GM12878 (cell line): Measurements from ENCODE around the gene AZU1. TPM values are rescaled to one million over a fixed set of nuclear protein-coding genes. Genes with fewer than 3 reads are reported as not detected.
A peak's percentile ranks its signal among the peaks of the same experiment; 100 is the strongest.

Experiments used
- ASH2L ChIP-seq: fragments of 300-600, 200-600 bp; sonication (generic); IDR thresholded peaks from 2 replicates; pipeline ENCODE4 v1.6.1; 2017; ENCODE audit warnings: low read depth, mild to moderate bottlenecking, borderline replicate concordance
- BRCA1 ChIP-seq: IDR thresholded peaks from 2 replicates; pipeline ENCODE4 v1.6.1; 2011; ENCODE audit warnings: low read depth, low read length, improper control_type of control experiment
- CHD4 ChIP-seq: fragments of 200-600 bp; sonication (generic); IDR thresholded peaks from 2 replicates; pipeline ENCODE4 v1.6.1; 2016; ENCODE audit warnings: mild to moderate bottlenecking
- DPF2 ChIP-seq: fragments of 450-650 bp; IDR thresholded peaks from 2 replicates; pipeline ENCODE4 v1.6.1; 2017; ENCODE audit warnings: mild to moderate bottlenecking
- ELK1 ChIP-seq: IDR thresholded peaks from 2 replicates; pipeline ENCODE4 v1.6.1; 2012; ENCODE audit warnings: low read depth, low read length, improper control_type of control experiment
- GATAD2B ChIP-seq: fragments of 450-650 bp; conservative IDR thresholded peaks from 2 replicates; pipeline ENCODE4 v1.6.1; 2017; ENCODE audit warnings: low read depth, mild to moderate bottlenecking, moderate library complexity
- HDAC6 ChIP-seq: fragments of 200-600 bp; sonication (generic); IDR thresholded peaks from one replicate; pipeline ENCODE4 v1.8.0; 2017; ENCODE audit warnings: antibody characterized with exemption; ENCODE audit not compliant: unreplicated experiment
- IKZF2 ChIP-seq, 2 experiments: fragments of 450-650 bp; IDR thresholded peaks; 2 replicates each; pipeline ENCODE4 v1.6.1; 2017; ENCODE audit warnings: mild to moderate bottlenecking in 2 of 2, moderate library complexity in 2 of 2
- LARP7 ChIP-seq: fragments of 450-650 bp; IDR thresholded peaks from 2 replicates; pipeline ENCODE4 v1.6.1; 2017; ENCODE audit warnings: mild to moderate bottlenecking
- MEF2B ChIP-seq: fragments of 450-650 bp; IDR thresholded peaks from 2 replicates; pipeline ENCODE4 v1.6.1; 2018; ENCODE audit warnings: mild to moderate bottlenecking, moderate library complexity; ENCODE audit not compliant: partially characterized antibody, poor library complexity, severe bottlenecking
- PBX3 ChIP-seq: IDR thresholded peaks from 2 replicates; pipeline ENCODE4 v1.6.1; 2011; ENCODE audit warnings: mild to moderate bottlenecking, low read depth, low read length, moderate library complexity; ENCODE audit not compliant: insufficient replicate concordance
- PKNOX1 ChIP-seq: fragments of 450-650 bp; IDR thresholded peaks from 2 replicates; pipeline ENCODE4 v1.6.1; 2016; ENCODE audit warnings: mild to moderate bottlenecking
- RAD21 ChIP-seq: IDR thresholded peaks from 2 replicates; pipeline ENCODE4 v1.6.1; 2011; ENCODE audit warnings: mild to moderate bottlenecking, low read depth, low read length, moderate library complexity; ENCODE audit not compliant: insufficient read depth
- RAD51 ChIP-seq: fragments of 450-650 bp; IDR thresholded peaks from 2 replicates; pipeline ENCODE4 v1.6.1; 2016; ENCODE audit warnings: moderate library complexity, mild to moderate bottlenecking, inconsistent platforms
- SIX5 ChIP-seq: IDR thresholded peaks from 2 replicates; pipeline ENCODE4 v1.6.1; 2011; ENCODE audit warnings: mild to moderate bottlenecking, low read depth, low read length, moderate library complexity; ENCODE audit not compliant: severe bottlenecking
- SP1 ChIP-seq: IDR thresholded peaks from one replicate; pipeline ENCODE4 v1.6.1; 2011; ENCODE audit warnings: low read depth, low read length
- SRF ChIP-seq, 2 experiments: IDR thresholded peaks; 2 replicates each; pipeline ENCODE4 v1.6.1; 2011; ENCODE audit warnings: low read depth in 2 of 2, low read length in 2 of 2, mild to moderate bottlenecking in 1 of 2, moderate library complexity in 1 of 2
- STAT1 ChIP-seq: fragments of 450-650 bp; conservative IDR thresholded peaks from 2 replicates; pipeline ENCODE4 v1.6.1; 2014; ENCODE audit warnings: antibody characterized with exemption, mild to moderate bottlenecking
- STAT3 ChIP-seq: IDR thresholded peaks from 2 replicates; pipeline ENCODE4 v1.6.1; 2011; ENCODE audit warnings: low read depth, low read length, improper control_type of control experiment
- TAF1 ChIP-seq: IDR thresholded peaks from 2 replicates; pipeline ENCODE4 v1.6.1; 2011; ENCODE audit warnings: mild to moderate bottlenecking, low read depth, low read length, borderline replicate concordance
- TCF12 ChIP-seq: IDR thresholded peaks from 2 replicates; pipeline ENCODE4 v1.6.1; 2011; ENCODE audit warnings: low read depth, mild to moderate bottlenecking, low read length
- TCF7 ChIP-seq: IDR thresholded peaks from 2 replicates; pipeline ENCODE4 v1.6.1; 2014; ENCODE audit warnings: antibody characterized with exemption, borderline replicate concordance
- USF1 ChIP-seq: IDR thresholded peaks from 2 replicates; pipeline ENCODE4 v1.6.1; 2011; ENCODE audit warnings: borderline replicate concordance, low read depth, mild to moderate bottlenecking, moderate library complexity, mixed read lengths, low read length; ENCODE audit not compliant: insufficient read depth; ENCODE audit errors: extremely low read length
- WRNIP1 ChIP-seq: IDR thresholded peaks from 2 replicates; pipeline ENCODE4 v1.6.1; 2011; ENCODE audit warnings: low read depth, low read length, improper control_type of control experiment, borderline replicate concordance
- YY1 ChIP-seq: IDR thresholded peaks from 2 replicates; pipeline ENCODE4 v1.6.1; 2011; ENCODE audit warnings: low read depth, mild to moderate bottlenecking, low read length
- ZSCAN29 ChIP-seq: fragments of 450-650 bp; IDR thresholded peaks from 2 replicates; pipeline ENCODE4 v1.6.1; 2017; ENCODE audit warnings: mild to moderate bottlenecking, moderate library complexity
- polyA plus RNA-seq, 11 experiments: library from polyadenylated mRNA; depleted of rRNA in 4 of 11; unstranded in 6 of 11; stranded (reverse) in 5 of 11; fragments of >200 nt; fragmentation: Nextera tagmentation in 4 of 11; fragmentation: Illumina TruSeq in 1 of 11; extraction: Ambion mirVana in 4 of 11; extraction: Trizol in 1 of 11; gene quantifications; 1 replicate in 1 of 11; 2 replicates in 10 of 11; pipeline versions ENCODE4 v1.2.1 to v1.2.3, GENCODE V29; 2011 to 2016; ENCODE audit warnings: inconsistent platforms in 2 of 11, missing spikeins in 2 of 11, low read depth in 1 of 11
- total RNA-seq, 4 experiments: library from RNA; depleted of rRNA in 3 of 4; stranded (reverse); fragments of >200 nt in 3 of 4; fragmentation: Illumina TruSeq in 1 of 4; extraction: Trizol in 1 of 4; gene quantifications; 2 replicates each; pipeline versions ENCODE4 v1.2.1 to v1.2.3, GENCODE V29; 2013 to 2021

The AZU1 gene
- total and polyA plus RNA-seq, 10 of the 15 experiments (the other 5 are each of a cell fraction or from before 2014, with no cell fraction given): not detected

GRCh38 chr19:796692-797527 lies 30.7 kb upstream of the AZU1 start, which contains the start of gene PTBP1 (continued):
- TF ChIP-seq TCF12: peak; percentile 37; the same call in 1 of the 2 replicates
- TF ChIP-seq IKZF2 (IDR thresholded peaks at IDR 0.05): no peak
- peak; percentile 92 for TF ChIP-seq SIX5
- peak; percentile 98 for TF ChIP-seq SP1
- TF ChIP-seq SRF (IDR thresholded peaks at IDR 0.05; ENCODE audit: low read depth in 2 of 2, low read length in 2 of 2): no peak
- no peak for TF ChIP-seq BRCA1
- no peak for TF ChIP-seq HDAC6
- TF ChIP-seq ELK1: peak; percentile 53; the same call in 1 of the 2 replicates
- no peak; the same call in 1 of the 2 replicates for TF ChIP-seq DPF2
- no peak for TF ChIP-seq ZSCAN29
- TF ChIP-seq LARP7: peak; percentile 41; the same call in 1 of the 2 replicates
- TF ChIP-seq YY1: peak; percentile 97
- TF ChIP-seq TCF7: no peak
- no peak for TF ChIP-seq RAD21
- peak; percentile 99 for TF ChIP-seq RAD51
- peak; percentile 52; the same call in 1 of the 2 replicates for TF ChIP-seq GATAD2B
- TF ChIP-seq MEF2B: peak; percentile 95
- peak; percentile 86 for TF ChIP-seq TAF1
- TF ChIP-seq STAT3: no peak
- peak; percentile 88 for TF ChIP-seq PBX3
- TF ChIP-seq ASH2L: 0 out of 2 replicates have a peak, but pooled peaks have one; percentile 33
- no peak for TF ChIP-seq WRNIP1
- no peak for TF ChIP-seq CHD4
- peak; percentile 97 for TF ChIP-seq PKNOX1
- TF ChIP-seq USF1: peak; percentile 95
- peak; percentile 43; the same call in 1 of the 2 replicates for TF ChIP-seq STAT1
